Activated CD8-positive, alpha-beta T cell treated with anti-CD3 and anti-CD28 coated beads for 36 hours (primary cell): ENCODE measurements around the gene UBAC2. TPM values are rescaled to one million over a fixed set of nuclear protein-coding genes. Genes with fewer than 3 reads are reported as not detected.

Source experiments
- ATAC-seq: fragments of 200-7000 bp; cut with Tn5 transposase; one replicate; pipeline ENCODE4 v1.10.0; 2021; ENCODE audit warnings: mild to moderate bottlenecking, moderate library complexity
- CTCF ChIA-PET: fragments of 350-600 bp; sonication (Branson Sonifier 250); formaldehyde crosslinking; loops from one replicate; lab custom pipeline; 2021; ENCODE audit warnings: antibody characterized with exemption; lab: Charles Lee
- POLR2A ChIA-PET: fragments of 350-600 bp; sonication (Branson Sonifier 250); formaldehyde crosslinking; loops from one replicate; lab custom pipeline; 2021; ENCODE audit warnings: antibody characterized with exemption; lab: Charles Lee
- DNase-seq: peaks from one replicate; pipeline ENCODE4 v3.0.0-alpha.2; 2020
- H3K27ac Mint-ChIP-seq: one replicate; pipeline ENCODE4 v1.8.0; 2021; ENCODE audit warnings: mild to moderate bottlenecking, mixed read lengths
- H3K27me3 Mint-ChIP-seq: one replicate; pipeline ENCODE4 v1.8.0; 2021; ENCODE audit warnings: mixed read lengths
- H3K36me3 Mint-ChIP-seq: one replicate; pipeline ENCODE4 v1.8.0; 2021; ENCODE audit warnings: low read depth, mixed read lengths
- H3K4me1 Mint-ChIP-seq: one replicate; pipeline ENCODE4 v1.8.0; 2021; ENCODE audit warnings: low read depth, mixed read lengths
- H3K4me3 Mint-ChIP-seq: one replicate; pipeline ENCODE4 v1.8.0; 2021; ENCODE audit warnings: mild to moderate bottlenecking, moderate library complexity, mixed read lengths
- H3K9me3 Mint-ChIP-seq: one replicate; pipeline ENCODE4 v1.8.0; 2021; ENCODE audit warnings: mixed read lengths
- intact Hi-C: fragments of 100-400 bp; cut with micrococcal nuclease; formaldehyde crosslinking; loops from one replicate; pipeline ENCODE4 v1.10.0; 2022
- total RNA-seq, 2 experiments: library from RNA; stranded (reverse); gene quantifications; one replicate each; pipeline ENCODE4 v1.2.3, GENCODE V29; 2021
- TF ChIP-seq, protein P1 (sequence below): fragments of 200-600 bp; IDR thresholded peaks from one replicate; pipeline ENCODE4 v1.8.0; 2022; ENCODE audit warnings: antibody characterized with exemption, mild to moderate bottlenecking

The UBAC2 gene
- total RNA-seq, 2 experiments from 2014 or later: 63.7 to 68.4 TPM

DNA sequence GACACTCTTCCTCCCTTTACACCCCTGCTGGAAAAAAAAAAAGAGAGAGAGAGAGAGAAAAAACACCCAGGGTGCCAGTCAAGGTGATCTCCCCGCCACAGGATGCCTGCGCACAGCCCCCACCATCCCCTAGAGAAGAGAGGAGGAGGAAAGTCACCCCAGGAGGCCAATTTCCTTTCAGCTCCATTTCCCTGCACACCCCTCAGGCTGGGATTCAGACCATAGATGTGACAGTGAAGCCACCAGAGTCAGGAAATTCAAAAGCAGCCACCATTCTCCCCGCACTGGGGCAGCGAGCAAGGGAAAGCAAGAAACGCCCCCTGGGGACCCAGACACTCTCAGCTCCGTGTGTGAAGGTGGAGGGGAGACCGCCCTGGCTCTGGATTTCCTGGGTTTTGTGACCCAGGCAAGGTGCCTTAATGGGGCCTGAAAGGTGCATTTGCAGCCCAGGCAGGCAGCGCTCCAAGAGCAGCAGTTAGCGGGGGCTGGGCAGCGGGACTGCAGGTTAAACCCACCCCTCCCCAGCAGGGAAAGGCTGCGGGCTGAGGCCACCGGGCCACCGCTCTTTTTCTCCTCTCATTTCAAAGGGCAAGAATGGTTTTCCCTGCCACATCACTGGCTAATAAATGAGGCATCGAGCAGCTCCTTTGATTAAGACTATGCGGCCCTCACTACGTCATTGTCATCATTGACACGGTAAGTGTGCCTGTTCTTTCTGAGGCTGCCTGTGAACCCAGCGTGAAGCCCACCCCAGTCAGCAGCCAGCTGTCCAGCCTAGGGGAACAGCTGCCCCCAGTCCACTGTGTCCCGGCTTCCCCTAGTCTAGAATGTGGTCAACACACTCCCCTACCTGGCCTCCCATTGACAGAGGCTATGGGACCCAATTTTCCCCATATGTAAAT is 216.8 kb downstream of the UBAC2 start:
- DNase-seq (peak; percentile 55), ATAC-seq (no peak)
- peaks cover 5% of the 10 kb centered on the region for H3K36me3 Mint-ChIP-seq
- peaks cover 64% of the 10 kb centered on the region for H3K4me1 Mint-ChIP-seq
- H3K27ac Mint-ChIP-seq: no peak overlapping the region
- POLR2A ChIA-PET: interaction anchor here (1.0 to 3.4 kb wide), 5 partner anchors 8 to 65 kb away, joined by 3 to 27 read pairs (median 4); no protein-coding TSS in a partner anchor
- no peaks in the 10 kb centered on the region for H3K27me3 Mint-ChIP-seq
- intact Hi-C loops: loop anchor here (2.0 kb wide), 1 partner anchor 15 kb away; no protein-coding TSS in a partner anchor
- CTCF ChIA-PET: interaction anchor here (3.4 to 12.5 kb wide), 4 partner anchors 20 to 148 kb away, joined by 18 to 162 read pairs (median 36); no protein-coding TSS in a partner anchor
- no peaks in the 10 kb centered on the region for H3K9me3 Mint-ChIP-seq
- H3K4me3 Mint-ChIP-seq: no peak overlapping the region
- TF ChIP-seq, protein P1, sequence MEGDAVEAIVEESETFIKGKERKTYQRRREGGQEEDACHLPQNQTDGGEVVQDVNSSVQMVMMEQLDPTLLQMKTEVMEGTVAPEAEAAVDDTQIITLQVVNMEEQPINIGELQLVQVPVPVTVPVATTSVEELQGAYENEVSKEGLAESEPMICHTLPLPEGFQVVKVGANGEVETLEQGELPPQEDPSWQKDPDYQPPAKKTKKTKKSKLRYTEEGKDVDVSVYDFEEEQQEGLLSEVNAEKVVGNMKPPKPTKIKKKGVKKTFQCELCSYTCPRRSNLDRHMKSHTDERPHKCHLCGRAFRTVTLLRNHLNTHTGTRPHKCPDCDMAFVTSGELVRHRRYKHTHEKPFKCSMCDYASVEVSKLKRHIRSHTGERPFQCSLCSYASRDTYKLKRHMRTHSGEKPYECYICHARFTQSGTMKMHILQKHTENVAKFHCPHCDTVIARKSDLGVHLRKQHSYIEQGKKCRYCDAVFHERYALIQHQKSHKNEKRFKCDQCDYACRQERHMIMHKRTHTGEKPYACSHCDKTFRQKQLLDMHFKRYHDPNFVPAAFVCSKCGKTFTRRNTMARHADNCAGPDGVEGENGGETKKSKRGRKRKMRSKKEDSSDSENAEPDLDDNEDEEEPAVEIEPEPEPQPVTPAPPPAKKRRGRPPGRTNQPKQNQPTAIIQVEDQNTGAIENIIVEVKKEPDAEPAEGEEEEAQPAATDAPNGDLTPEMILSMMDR: no peak

GRCh38 chr13:99418103-99418842 is 217.6 kb downstream of the UBAC2 start:
- POLR2A ChIA-PET: interaction anchor here (1.0 to 3.4 kb wide), 5 partner anchors 7 to 60 kb away, joined by 3 to 23 read pairs (median 4); no protein-coding TSS in a partner anchor
- Mint-ChIP-seq H3K27ac (peak overlapping the region; percentile 57), H3K27me3 (no peaks in the 10 kb centered on the region), H3K4me1 (peaks cover 72% of the 10 kb centered on the region), H3K36me3 (peaks cover 5% of the 10 kb centered on the region), H3K4me3 (peak overlapping the region; percentile 31), H3K9me3 (no peaks in the 10 kb centered on the region)
- intact Hi-C loops: loop anchor here (2.0 kb wide), 1 partner anchor 15 kb away; no protein-coding TSS in a partner anchor
- CTCF ChIA-PET: interaction anchor here (1.5 to 12.5 kb wide), 5 partner anchors 11 to 148 kb away, joined by 5 to 162 read pairs (median 18); no protein-coding TSS in a partner anchor
- peak; percentile 76 for DNase-seq
- TF ChIP-seq, protein P1: no peak
- ATAC-seq: peak; percentile 7

DNA sequence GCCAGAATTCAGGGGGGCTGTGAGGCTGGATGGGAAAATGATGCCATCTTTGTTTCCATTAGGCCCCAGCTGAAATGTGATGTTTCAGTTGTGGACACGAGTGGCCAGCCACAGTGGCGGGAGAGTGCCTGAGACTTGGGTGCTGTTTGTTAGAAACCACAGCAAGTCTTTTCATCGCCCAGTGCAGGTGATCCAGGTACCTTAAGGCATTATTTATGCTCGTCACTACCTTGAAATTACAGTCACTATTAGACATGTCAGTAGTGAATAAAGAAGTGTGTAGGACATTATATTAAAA is 218.1 kb downstream of the UBAC2 start:
- Mint-ChIP-seq H3K9me3 (no peaks in the 10 kb centered on the region), H3K27me3 (no peaks in the 10 kb centered on the region), H3K36me3 (peaks cover 6% of the 10 kb centered on the region), H3K27ac (peak overlapping the region; percentile 57), H3K4me3 (peak overlapping the region; percentile 31), H3K4me1 (peaks cover 76% of the 10 kb centered on the region)
- ATAC-seq (no peak), DNase-seq (peak; percentile 17)
- TF ChIP-seq, protein P1: no peak
- intact Hi-C loops: loop anchor here (2.0 kb wide), 1 partner anchor 14 kb away; no protein-coding TSS in a partner anchor
- CTCF ChIA-PET: interaction anchor here (1.5 to 12.5 kb wide), 5 partner anchors 11 to 149 kb away, joined by 5 to 162 read pairs (median 18); no protein-coding TSS in a partner anchor
- POLR2A ChIA-PET: interaction anchor here (1.0 to 3.0 kb wide), 3 partner anchors 14 to 61 kb away, joined by 3 to 23 read pairs (median 3); no protein-coding TSS in a partner anchor

GRCh38 chr13:99419591-99420243 is 219.1 kb downstream of the UBAC2 start:
- POLR2A ChIA-PET: interaction anchor here (1.0 to 3.0 kb wide), 5 partner anchors 14 to 148 kb away, joined by 3 to 23 read pairs (median 3); no protein-coding TSS in a partner anchor

More at GRCh38 chr13:99419591-99420243, 219.1 kb downstream of the UBAC2 start:
- TF ChIP-seq, protein P1: no peak
- CTCF ChIA-PET: interaction anchor here (1.4 to 12.5 kb wide), 6 partner anchors 12 to 386 kb away, joined by 4 to 162 read pairs (median 16); no protein-coding TSS in a partner anchor
- no peak for ATAC-seq
- Mint-ChIP-seq H3K27ac (peak overlapping the region; percentile 91), H3K9me3 (no peaks in the 10 kb centered on the region), H3K4me1 (peaks cover 82% of the 10 kb centered on the region), H3K36me3 (peaks cover 8% of the 10 kb centered on the region), H3K27me3 (no peaks in the 10 kb centered on the region), H3K4me3 (peak overlapping the region; percentile 72)
- intact Hi-C loops: loop anchor here (2.0 kb wide), 1 partner anchor 13 kb away; no protein-coding TSS in a partner anchor
- DNase-seq: no peak
